Vagina (tissue), 2 donors: ENCODE measurements around the gene RTCB. TPM values are rescaled to one million over a fixed set of nuclear protein-coding genes. Genes with fewer than 3 reads are reported as not detected.

Experiments used
- DNase-seq, 2 donors: peaks; one replicate each; pipeline ENCODE4 v3.0.0-alpha.2; 2017; ENCODE audit errors: extremely low spot score in 2 of 2
- H3K27ac ChIP-seq: fragments of 200-600 bp; sonication (generic); one replicate; pipeline ENCODE4 v1.5.1; 2019
- H3K27me3 ChIP-seq: fragments of 200-600 bp; sonication (generic); one replicate; pipeline ENCODE4 v1.5.1; 2019
- H3K36me3 ChIP-seq, 2 donors: fragments of 200-600 bp; sonication (generic); one replicate each; pipeline ENCODE4 v1.5.1; 2017 to 2019
- H3K4me1 ChIP-seq: fragments of 200-600 bp; sonication (generic); one replicate; pipeline ENCODE4 v1.5.1; 2019
- H3K4me3 ChIP-seq, 2 donors: fragments of 200-600 bp; sonication (generic); 1 replicate in 1 of 2; 2 replicates in 1 of 2; pipeline ENCODE4 v1.5.1; 2016 to 2019
- H3K9me3 ChIP-seq: fragments of 200-600 bp; sonication (generic); one replicate; pipeline ENCODE4 v1.5.1; 2019
- CTCF ChIP-seq, 3 experiments: fragments of 450-650 bp in 2 of 3; fragments of 200-600 bp in 1 of 3; sonication (generic) in 1 of 3; IDR thresholded peaks; one replicate each; pipeline ENCODE4 v1.5.1; 2017 to 2019; ENCODE audit warnings: antibody characterized with exemption in 3 of 3, mild to moderate bottlenecking in 2 of 3, moderate library complexity in 2 of 3
- POLR2A ChIP-seq, 2 donors: fragments of 450-650 bp; IDR thresholded peaks; one replicate each; pipeline ENCODE4 v1.6.1; 2017; ENCODE audit warnings: antibody characterized with exemption in 2 of 2, mild to moderate bottlenecking in 2 of 2, moderate library complexity in 2 of 2
- POLR2AphosphoS5 ChIP-seq, 2 donors: sonication (generic); formaldehyde crosslinking; IDR thresholded peaks; one replicate each; pipeline ENCODE4 v1.9.0; 2017; ENCODE audit warnings: antibody characterized with exemption in 2 of 2, mild to moderate bottlenecking in 2 of 2, low read depth in 1 of 2; ENCODE audit not compliant: insufficient read depth in 1 of 2
- intact Hi-C: fragments of 100-400 bp; cut with DNase I; formaldehyde crosslinking; loops from one replicate; pipeline ENCODE4 v1.15.1; 2023
- total RNA-seq: library from RNA; depleted of rRNA; stranded (reverse); fragments of >200 nt; gene quantifications from one replicate; pipeline ENCODE4 v1.2.3, GENCODE V29; 2016

RTCB gene
- total RNA-seq, 1 donor from 2014 or later, result 42.2 TPM

- TF ChIP-seq CTCF (IDR thresholded peaks at IDR 0.05) (no peak), POLR2AphosphoS5 (IDR thresholded peaks at IDR 0.05; ENCODE audit: insufficient read depth in 1 of 2, low read depth in 1 of 2) (no peak), POLR2A (IDR thresholded peaks at IDR 0.05) (no peak)
- Histone ChIP-seq H3K9me3 (no peaks in the 10 kb centered on the region), H3K4me1 (no peaks in the 10 kb centered on the region), H3K36me3 (no peaks in the 10 kb centered on the region), H3K27me3 (no peaks in the 10 kb centered on the region), H3K4me3 (no peak overlapping the region), H3K27ac (no peak overlapping the region)
- no peak for DNase-seq
- intact Hi-C loops, result no loop called here
These were observed 18.3 kb upstream of the RTCB start for GRCh38 chr22:32430352-32430751.

GRCh38 chr22:32426881-32427280, 14.8 kb upstream of the RTCB start:
- TF ChIP-seq CTCF (IDR thresholded peaks at IDR 0.05) (no peak), POLR2A (IDR thresholded peaks at IDR 0.05) (no peak), POLR2AphosphoS5 (IDR thresholded peaks at IDR 0.05; ENCODE audit: insufficient read depth in 1 of 2, low read depth in 1 of 2) (no peak)
- H3K4me3 ChIP-seq, result no peak overlapping the region
- H3K9me3 ChIP-seq, result no peaks in the 10 kb centered on the region
- no peak overlapping the region for H3K27ac ChIP-seq
- DNase-seq, result no peak
- H3K4me1 ChIP-seq, result no peaks in the 10 kb centered on the region
- H3K36me3 ChIP-seq, result no peaks in the 10 kb centered on the region
- intact Hi-C loops, result no loop called here
- no peaks in the 10 kb centered on the region for H3K27me3 ChIP-seq

- Histone ChIP-seq H3K9me3 (no peaks in the 10 kb centered on the region), H3K27me3 (no peaks in the 10 kb centered on the region), H3K4me1 (no peaks in the 10 kb centered on the region), H3K36me3 (no peaks in the 10 kb centered on the region), H3K27ac (no peak overlapping the region), H3K4me3 (no peak overlapping the region)
- TF ChIP-seq POLR2AphosphoS5 (IDR thresholded peaks at IDR 0.05; ENCODE audit: insufficient read depth in 1 of 2, low read depth in 1 of 2) (no peak), POLR2A (IDR thresholded peaks at IDR 0.05) (no peak), CTCF (IDR thresholded peaks at IDR 0.05) (no peak)
- intact Hi-C loops, result no loop called here
- DNase-seq, result no peak
These were observed 11.6 kb upstream of the RTCB start for GRCh38 chr22:32423664-32424063.

- Histone ChIP-seq H3K27ac (no peak overlapping the region), H3K36me3 (no peaks in the 10 kb centered on the region), H3K27me3 (no peaks in the 10 kb centered on the region), H3K4me1 (no peaks in the 10 kb centered on the region), H3K9me3 (no peaks in the 10 kb centered on the region), H3K4me3 (no peak overlapping the region)
- intact Hi-C loops, result no loop called here
- TF ChIP-seq POLR2AphosphoS5 (IDR thresholded peaks at IDR 0.05; ENCODE audit: insufficient read depth in 1 of 2, low read depth in 1 of 2) (no peak), CTCF (IDR thresholded peaks at IDR 0.05) (no peak), POLR2A (IDR thresholded peaks at IDR 0.05) (no peak)
- DNase-seq, result no peak
These were observed 10.0 kb upstream of the RTCB start for GRCh38 chr22:32422062-32422461.

- no peak for TF ChIP-seq CTCF (IDR thresholded peaks at IDR 0.05)
- no peak for TF ChIP-seq POLR2AphosphoS5 (IDR thresholded peaks at IDR 0.05; ENCODE audit: insufficient read depth in 1 of 2, low read depth in 1 of 2)
- no peak for TF ChIP-seq POLR2A (IDR thresholded peaks at IDR 0.05)
- H3K4me1 ChIP-seq, result no peaks in the 10 kb centered on the region
- H3K27ac ChIP-seq, result no peak overlapping the region
- H3K27me3 ChIP-seq, result no peaks in the 10 kb centered on the region
- no peak overlapping the region for H3K4me3 ChIP-seq
- no peaks in the 10 kb centered on the region for H3K9me3 ChIP-seq
- intact Hi-C loops, result no loop called here
- DNase-seq, result no peak
- H3K36me3 ChIP-seq, result no peaks in the 10 kb centered on the region
These were observed 9.4 kb upstream of the RTCB start for GRCh38 chr22:32421484-32421883.
